Parathyroid adenoma (tissue), 2 donors: ENCODE data around the gene NNT.
"Not testable (repeated sequence)": the region's sequence is repeated elsewhere in the genome, so short reads cannot be mapped to it uniquely, and the experiment has no call there.

Experiments
- H2AFZ ChIP-seq: fragments of 300-600 bp; sonication (generic); one replicate; pipeline ENCODE4 v1.7.0; 2017; ENCODE audit warnings: antibody characterized with exemption, mild to moderate bottlenecking
- H3K27ac ChIP-seq: fragments of 300-600 bp; sonication (generic); one replicate; pipeline ENCODE4 v1.7.0; 2017
- H3K27me3 ChIP-seq: fragments of 300-600 bp; sonication (generic); one replicate; pipeline ENCODE4 v1.7.0; 2017; ENCODE audit warnings: low read length; ENCODE audit not compliant: control insufficient read depth, insufficient read depth
- H3K36me3 ChIP-seq: fragments of 300-600 bp; sonication (generic); one replicate; pipeline ENCODE4 v1.7.0; 2017; ENCODE audit warnings: low read length; ENCODE audit not compliant: control insufficient read depth, insufficient read depth
- H3K4me1 ChIP-seq: fragments of 300-600 bp; sonication (generic); one replicate; pipeline ENCODE4 v1.7.0; 2017; ENCODE audit warnings: control low read depth
- H3K4me2 ChIP-seq: fragments of 300-600 bp; sonication (generic); one replicate; pipeline ENCODE4 v1.7.0; 2017; ENCODE audit warnings: low read length
- H3K4me3 ChIP-seq: fragments of 300-600 bp; sonication (generic); one replicate; pipeline ENCODE4 v1.7.0; 2017; ENCODE audit warnings: low read depth, low read length
- H3K79me2 ChIP-seq: fragments of 300-600 bp; sonication (generic); one replicate; pipeline ENCODE4 v1.7.0; 2017; ENCODE audit warnings: control low read depth
- H3K9ac ChIP-seq: fragments of 300-600 bp; sonication (generic); one replicate; pipeline ENCODE4 v1.7.0; 2017; ENCODE audit warnings: mild to moderate bottlenecking
- H3K9me3 ChIP-seq: fragments of 300-600 bp; sonication (generic); one replicate; pipeline ENCODE4 v1.7.0; 2017; ENCODE audit warnings: low read length; ENCODE audit not compliant: control insufficient read depth
- CTCF ChIP-seq: fragments of 300-600 bp; sonication (generic); IDR thresholded peaks from one replicate; pipeline ENCODE4 v1.7.0; 2017; ENCODE audit warnings: antibody characterized with exemption, mild to moderate bottlenecking
- donor health status: primary hyperparathyroidism.

NNT gene

GRCh38 chr5:43588842-43589241 is 14.1 kb upstream of the NNT start:
- Histone ChIP-seq H3K4me2 (no peak overlapping the region), H3K27ac (no peak overlapping the region), H3K27me3 (no peaks in the 10 kb centered on the region), H3K79me2 (no peaks in the 10 kb centered on the region), H3K9ac (no peak overlapping the region), H3K9me3 (no peaks in the 10 kb centered on the region), H3K36me3 (no peaks in the 10 kb centered on the region), H3K4me3 (no peak overlapping the region), H3K4me1 (no peaks in the 10 kb centered on the region), H2AFZ (no peak overlapping the region)
- no peak for TF ChIP-seq CTCF

GRCh38 chr5:43589310-43589709 is 13.7 kb upstream of the NNT start:
- Histone ChIP-seq H3K4me2 (no peak overlapping the region), H3K9me3 (no peaks in the 10 kb centered on the region), H3K9ac (no peak overlapping the region), H2AFZ (no peak overlapping the region), H3K27me3 (no peaks in the 10 kb centered on the region), H3K27ac (no peak overlapping the region), H3K4me3 (no peak overlapping the region), H3K36me3 (no peaks in the 10 kb centered on the region), H3K79me2 (no peaks in the 10 kb centered on the region), H3K4me1 (no peaks in the 10 kb centered on the region)
- no peak for TF ChIP-seq CTCF

- Histone ChIP-seq H3K4me2 (no peak overlapping the region), H2AFZ (no peak overlapping the region), H3K9ac (no peak overlapping the region), H3K4me3 (no peak overlapping the region), H3K9me3 (no peaks in the 10 kb centered on the region), H3K27me3 (no peaks in the 10 kb centered on the region), H3K79me2 (no peaks in the 10 kb centered on the region), H3K27ac (no peak overlapping the region), H3K4me1 (no peaks in the 10 kb centered on the region), H3K36me3 (no peaks in the 10 kb centered on the region)
- no peak for TF ChIP-seq CTCF
Measured at GRCh38 chr5:43590700-43591099, 12.3 kb upstream of the NNT start.

GRCh38 chr5:43592363-43592762 is 10.6 kb upstream of the NNT start:
- H3K4me2 ChIP-seq = no peak overlapping the region
- H3K79me2 ChIP-seq = peaks cover 8% of the 10 kb centered on the region
- H3K4me1 ChIP-seq = no peaks in the 10 kb centered on the region
- H3K27me3 ChIP-seq = no peaks in the 10 kb centered on the region
- no peak overlapping the region for H3K9ac ChIP-seq
- TF ChIP-seq CTCF = no peak
- H3K4me3 ChIP-seq = no peak overlapping the region
- no peak overlapping the region for H2AFZ ChIP-seq
- no peaks in the 10 kb centered on the region for H3K36me3 ChIP-seq
- no peaks in the 10 kb centered on the region for H3K9me3 ChIP-seq
- no peak overlapping the region for H3K27ac ChIP-seq

GRCh38 chr5:43598927-43599326 is 4.1 kb upstream of the NNT start:
- not testable (repeated sequence) for H3K4me1 ChIP-seq, H3K36me3 ChIP-seq, H2AFZ ChIP-seq, H3K4me3 ChIP-seq, H3K9me3 ChIP-seq, H3K9ac ChIP-seq, H3K27me3 ChIP-seq, H3K27ac ChIP-seq, H3K4me2 ChIP-seq
- peaks cover 19% of the 10 kb centered on the region for H3K79me2 ChIP-seq
